Right lung (tissue), 5 donors: ENCODE measurements around the gene SRI. TPM values are rescaled to one million over a fixed set of nuclear protein-coding genes. Genes with fewer than 3 reads are reported as not detected.
A peak's percentile ranks its signal among the peaks of the same experiment; 100 is the strongest.

ENCODE experiments used
- DNase-seq, 2 donors: peaks; one replicate each; pipeline ENCODE4 v3.0.0-alpha.2; 2013
- polyA plus RNA-seq, 5 donors: library from polyadenylated mRNA; unstranded; fragments of 120-200 nt; gene quantifications; one replicate each; pipeline versions ENCODE4 v1.2.1 to v1.2.3, GENCODE V29; 2013; ENCODE audit warnings: inconsistent platforms in 1 of 5, low replicate concordance in 1 of 5; ENCODE audit not compliant: insufficient read length in 5 of 5, insufficient read depth in 1 of 5

Gene SRI
- polyA plus RNA-seq, 5 donors: 163 to 198 (median 167) TPM

GRCh38 chr7:88229302-88229995, 9.6 kb upstream of the SRI start:
- DNase-seq: no peak

GRCh38 chr7:88226886-88227516, 7.2 kb upstream of the SRI start:
- peak in 1 of 2 donors; percentile 19 for DNase-seq

GRCh38 chr7:88226201-88226600, 6.4 kb upstream of the SRI start:
- no peak for DNase-seq

GRCh38 chr7:88224601-88225275, 4.9 kb upstream of the SRI start:
- DNase-seq: no peak

- DNase-seq: no peak
These were observed 3.4 kb upstream of the SRI start for GRCh38 chr7:88223265-88223664.

GRCh38 chr7:88218836-88219605, 817 bp downstream of the SRI start:
- peak; percentile 55 to 73 for DNase-seq

GRCh38 chr7:88218429-88218745, 1.5 kb downstream of the SRI start:
- DNase-seq: no peak

GRCh38 chr7:88217675-88218428, 2.0 kb downstream of the SRI start:
- no peak for DNase-seq

- no peak for DNase-seq
These were observed 3.6 kb downstream of the SRI start for GRCh38 chr7:88216276-88216675.

- DNase-seq: no peak
These were observed 4.5 kb downstream of the SRI start for GRCh38 chr7:88215295-88215694.

GRCh38 chr7:88214456-88214855, 5.4 kb downstream of the SRI start:
- no peak for DNase-seq

- DNase-seq: no peak
These were observed 6.9 kb downstream of the SRI start for GRCh38 chr7:88212918-88213317.

- DNase-seq: no peak
These were observed 11.3 kb downstream of the SRI start for GRCh38 chr7:88208521-88208920.

- no peak for DNase-seq
These were observed 13.6 kb downstream of the SRI start for GRCh38 chr7:88206254-88206653.

- no peak for DNase-seq
These were observed 14.7 kb downstream of the SRI start for GRCh38 chr7:88205179-88205578.

GRCh38 chr7:88204525-88205110, 15.2 kb downstream of the SRI start:
- DNase-seq: no peak

- no peak for DNase-seq
These were observed 16.4 kb downstream of the SRI start for GRCh38 chr7:88203401-88203800.

- no peak for DNase-seq
These were observed 17.0 kb downstream of the SRI start for GRCh38 chr7:88202799-88203198.

GRCh38 chr7:88202278-88202677, 17.6 kb downstream of the SRI start:
- DNase-seq: no peak

- DNase-seq: no peak
These were observed 18.5 kb downstream of the SRI start for GRCh38 chr7:88201305-88201704.

- no peak for DNase-seq
These were observed 19.0 kb downstream of the SRI start for GRCh38 chr7:88200789-88201188.
